ENCODE data around the gene HPX. TPM values are rescaled to one million over a fixed set of nuclear protein-coding genes. Genes with fewer than 3 reads are reported as not detected.

The HPX gene
- 1 to 10 TPM; 1.8 to 5.3 TPM for total RNA-seq

DNA sequence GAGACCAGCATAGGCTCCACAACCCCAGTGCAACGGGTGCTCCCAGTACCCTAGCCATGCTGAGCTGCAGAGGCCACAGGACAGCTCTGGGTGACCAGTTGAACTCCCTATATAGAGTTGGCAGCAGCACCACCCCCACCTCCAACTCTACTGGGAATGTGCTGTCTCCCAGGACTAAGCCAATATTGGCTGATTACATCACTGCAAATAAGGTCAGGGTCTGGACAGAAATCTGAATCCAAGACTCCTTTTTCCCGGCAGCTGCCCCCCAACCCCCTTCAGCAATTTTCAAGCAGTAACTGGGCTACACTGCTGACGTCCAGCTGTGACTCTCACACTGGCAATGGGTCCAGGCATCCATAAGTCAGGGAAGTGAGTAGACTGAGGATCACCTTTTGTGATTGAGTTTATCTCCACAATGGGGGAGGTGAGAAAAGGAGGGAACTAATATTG, at the start of gene HPX:
Gene HPX (minus strand): TSS at position 82 of the 453 bp plus-strand sequence. CDS start 24 bp downstream, at position 58.
- DNase-seq: no peak
- H3K27ac ChIP-seq: no peak within 1 kb of the TSS
- intact Hi-C loops (cut with DNase I): no loop called here
- no peaks in the 10 kb centered on the region for H3K27me3 ChIP-seq
- H3K4me1 ChIP-seq: no peaks in the 10 kb centered on the region
- no peaks in the 10 kb centered on the region for H3K36me3 ChIP-seq
- no peak within 1 kb of the TSS for H3K4me3 ChIP-seq
- no peak within 1 kb of the TSS for H3K9ac ChIP-seq (ENCODE audit: low read depth in 2 of 2, low read length in 2 of 2)
- TF ChIP-seq, protein P1, sequence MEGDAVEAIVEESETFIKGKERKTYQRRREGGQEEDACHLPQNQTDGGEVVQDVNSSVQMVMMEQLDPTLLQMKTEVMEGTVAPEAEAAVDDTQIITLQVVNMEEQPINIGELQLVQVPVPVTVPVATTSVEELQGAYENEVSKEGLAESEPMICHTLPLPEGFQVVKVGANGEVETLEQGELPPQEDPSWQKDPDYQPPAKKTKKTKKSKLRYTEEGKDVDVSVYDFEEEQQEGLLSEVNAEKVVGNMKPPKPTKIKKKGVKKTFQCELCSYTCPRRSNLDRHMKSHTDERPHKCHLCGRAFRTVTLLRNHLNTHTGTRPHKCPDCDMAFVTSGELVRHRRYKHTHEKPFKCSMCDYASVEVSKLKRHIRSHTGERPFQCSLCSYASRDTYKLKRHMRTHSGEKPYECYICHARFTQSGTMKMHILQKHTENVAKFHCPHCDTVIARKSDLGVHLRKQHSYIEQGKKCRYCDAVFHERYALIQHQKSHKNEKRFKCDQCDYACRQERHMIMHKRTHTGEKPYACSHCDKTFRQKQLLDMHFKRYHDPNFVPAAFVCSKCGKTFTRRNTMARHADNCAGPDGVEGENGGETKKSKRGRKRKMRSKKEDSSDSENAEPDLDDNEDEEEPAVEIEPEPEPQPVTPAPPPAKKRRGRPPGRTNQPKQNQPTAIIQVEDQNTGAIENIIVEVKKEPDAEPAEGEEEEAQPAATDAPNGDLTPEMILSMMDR (IDR thresholded peaks at IDR 0.05): no peak
- H3K9me3 ChIP-seq: no peaks in the 10 kb centered on the region

DNA sequence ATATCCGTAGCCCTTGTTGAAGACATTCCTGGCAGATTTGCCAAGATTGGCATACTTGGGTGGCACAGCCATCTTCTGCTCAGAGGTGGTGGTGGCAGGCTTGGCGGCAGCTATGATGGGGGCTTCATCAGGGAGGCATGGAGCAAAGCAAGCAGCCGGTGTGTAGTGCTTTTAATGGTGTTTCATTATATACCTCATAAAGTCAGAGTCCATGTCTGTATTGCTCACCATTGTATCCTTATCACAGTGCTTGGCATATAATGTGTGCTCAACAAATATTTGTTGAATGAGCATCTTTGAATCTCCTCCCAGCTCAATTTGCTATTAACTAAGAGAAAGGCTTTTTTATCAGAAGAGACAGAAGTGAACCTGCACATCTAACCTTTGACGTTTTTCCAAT, 48.5 kb upstream of the HPX start:
- intact Hi-C loops (cut with DNase I): no loop called here
- Histone ChIP-seq H3K36me3 (no peaks in the 10 kb centered on the region), H3K9me3 (no peaks in the 10 kb centered on the region), H3K4me3 (no peak overlapping the region), H3K27ac (peak overlapping the region; percentile 59), H3K9ac (ENCODE audit: low read depth in 2 of 2, low read length in 2 of 2) (no peak overlapping the region), H3K27me3 (no peaks in the 10 kb centered on the region), H3K4me1 (no peaks in the 10 kb centered on the region)
- TF ChIP-seq, protein P1 (IDR thresholded peaks at IDR 0.05): no peak
- DNase-seq: no peak

- Histone ChIP-seq H3K9me3 (no peaks in the 10 kb centered on the region), H3K9ac (ENCODE audit: low read depth in 2 of 2, low read length in 2 of 2) (no peak overlapping the region), H3K4me3 (no peak overlapping the region), H3K36me3 (no peaks in the 10 kb centered on the region), H3K27me3 (no peaks in the 10 kb centered on the region), H3K27ac (peak overlapping the region; percentile 59), H3K4me1 (no peaks in the 10 kb centered on the region)
- DNase-seq: no peak
- intact Hi-C loops (cut with DNase I): no loop called here
- TF ChIP-seq, protein P1 (IDR thresholded peaks at IDR 0.05): no peak
Observed at GRCh38 chr11:6488821-6489220, 48.0 kb upstream of the HPX start.

DNA sequence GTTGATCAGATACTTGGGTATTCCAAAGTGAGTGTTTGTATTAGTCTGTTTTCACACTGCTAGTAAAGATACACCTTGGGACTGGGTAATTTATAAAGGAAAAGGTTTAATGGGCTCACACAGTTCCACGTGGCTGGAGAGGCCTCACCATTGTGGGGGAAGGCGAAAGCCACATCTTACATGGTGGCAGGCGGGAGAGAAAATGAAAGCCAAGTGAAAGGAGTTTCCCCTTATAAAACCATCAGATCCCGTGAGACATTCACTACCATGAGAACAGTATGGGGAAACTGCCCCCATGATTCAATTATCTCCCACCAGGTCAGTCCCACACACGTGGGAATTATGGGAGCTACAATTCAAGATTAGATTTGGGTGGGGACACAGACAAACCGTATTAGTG, 47.6 kb upstream of the HPX start:
- Histone ChIP-seq H3K27ac (peak overlapping the region; percentile 59), H3K9ac (ENCODE audit: low read depth in 2 of 2, low read length in 2 of 2) (no peak overlapping the region), H3K4me3 (no peak overlapping the region), H3K27me3 (no peaks in the 10 kb centered on the region), H3K36me3 (no peaks in the 10 kb centered on the region), H3K9me3 (no peaks in the 10 kb centered on the region), H3K4me1 (no peaks in the 10 kb centered on the region)
- no peak for DNase-seq
- intact Hi-C loops (cut with DNase I): no loop called here
- TF ChIP-seq, protein P1 (IDR thresholded peaks at IDR 0.05): no peak

DNA sequence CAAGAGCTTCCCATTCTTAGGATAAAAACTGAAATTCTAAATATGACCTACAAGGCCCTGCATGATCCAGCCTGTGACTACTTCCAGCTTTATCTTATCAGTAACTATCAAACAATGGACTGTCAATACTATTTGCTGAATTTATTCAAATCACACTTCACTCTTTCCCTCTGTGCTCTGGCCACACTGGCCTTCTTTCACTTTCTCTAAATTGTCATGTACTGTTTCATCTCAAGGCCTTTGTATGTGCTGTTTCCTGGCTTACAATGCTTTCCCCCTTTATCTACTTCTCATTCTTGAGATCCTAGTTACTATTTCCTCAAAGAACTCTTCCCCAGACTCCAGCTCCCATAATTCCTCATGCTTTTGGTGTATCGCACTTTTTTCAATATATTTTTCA, 46.2 kb upstream of the HPX start:
- Histone ChIP-seq H3K9ac (ENCODE audit: low read depth in 2 of 2, low read length in 2 of 2) (no peak overlapping the region), H3K36me3 (no peaks in the 10 kb centered on the region), H3K9me3 (no peaks in the 10 kb centered on the region), H3K27me3 (no peaks in the 10 kb centered on the region), H3K4me3 (no peak overlapping the region), H3K27ac (peak overlapping the region; percentile 29), H3K4me1 (peaks cover 10% of the 10 kb centered on the region)
- TF ChIP-seq, protein P1 (IDR thresholded peaks at IDR 0.05): no peak
- no peak for DNase-seq
- intact Hi-C loops (cut with DNase I): no loop called here
